ENCODE results near the gene NIM1K. TPM values are rescaled to one million over a fixed set of nuclear protein-coding genes. Genes with fewer than 3 reads are reported as not detected.
"Not testable (repeated sequence)": the region's sequence is repeated elsewhere in the genome, so short reads cannot be mapped to it uniquely, and the experiment has no call there.

Gene NIM1K
- total and polyA plus RNA-seq, 5 experiments from 2014 or later = 0.26 to 0.74 TPM; not detected in 3

GRCh38 chr5:43161244-43161643 lies 30.8 kb upstream of the NIM1K start:
- H3K9me3 Mint-ChIP-seq = no peaks in the 10 kb centered on the region
- peak overlapping the region in 7 of 10 donors; percentile 9 to 55 (median 37) for H3K4me3 Mint-ChIP-seq
- ATAC-seq = peak; percentile 95 to 97
- POLR2A ChIA-PET = interaction anchor here (2.4 kb wide), 1 partner anchor 323 kb away, joined by 10 read pairs; the partner anchor contains the start of gene TMEM267
- H3K36me3 Mint-ChIP-seq = peaks cover 5 to 74% (median 36%) of the 10 kb centered on the region in 3 donors
- no peaks in the 10 kb centered on the region for H3K27me3 Mint-ChIP-seq
- H3K4me1 Mint-ChIP-seq = peaks cover 19 to 38% (median 30%) of the 10 kb centered on the region in 4 donors
- H3K27ac Mint-ChIP-seq = peak overlapping the region; percentile 31 to 90 (median 72)
- DNase-seq = peak in 8 of 10 donors; percentile 2 to 64 (median 26)

GRCh38 chr5:43164801-43165200 lies 27.2 kb upstream of the NIM1K start:
- H3K27ac Mint-ChIP-seq = not testable (repeated sequence)
- H3K36me3 Mint-ChIP-seq = peaks cover 5 to 79% (median 36%) of the 10 kb centered on the region in 3 donors

GRCh38 chr5:43165323-43165722 lies 26.7 kb upstream of the NIM1K start:
- Mint-ChIP-seq H3K27me3 (no peaks in the 10 kb centered on the region), H3K36me3 (peaks cover 5 to 82% (median 36%) of the 10 kb centered on the region in 3 donors), H3K9me3 (no peaks in the 10 kb centered on the region), H3K27ac (no peak overlapping the region), H3K4me3 (no peak overlapping the region), H3K4me1 (peaks cover 21 to 43% (median 27%) of the 10 kb centered on the region in 4 donors)
- DNase-seq (no peak), ATAC-seq (no peak)
- POLR2A ChIA-PET = no interaction called here

More at GRCh38 chr5:43164801-43165200, 27.2 kb upstream of the NIM1K start:
- ATAC-seq, H3K4me3 Mint-ChIP-seq, DNase-seq, POLR2A ChIA-PET, H3K9me3 Mint-ChIP-seq, H3K27me3 Mint-ChIP-seq: not testable (repeated sequence)
- H3K4me1 Mint-ChIP-seq = peaks cover 23 to 43% (median 28%) of the 10 kb centered on the region in 4 donors

GRCh38 chr5:43168175-43168574 lies 23.9 kb upstream of the NIM1K start:
- POLR2A ChIA-PET = no interaction called here
- peak overlapping the region in 6 of 10 donors; percentile 0 to 13 (median 8) for H3K27ac Mint-ChIP-seq
- ATAC-seq = no peak

GRCh38 chr5:43171451-43171850 lies 20.6 kb upstream of the NIM1K start:
- no peak for ATAC-seq
- Mint-ChIP-seq H3K27me3 (no peaks in the 10 kb centered on the region), H3K36me3 (peaks cover 3 to 72% (median 21%) of the 10 kb centered on the region in 3 donors)

More at GRCh38 chr5:43168175-43168574, 23.9 kb upstream of the NIM1K start:
- peaks cover 5 to 79% (median 29%) of the 10 kb centered on the region in 3 donors for H3K36me3 Mint-ChIP-seq
- H3K27me3 Mint-ChIP-seq = no peaks in the 10 kb centered on the region
- H3K4me3 Mint-ChIP-seq = no peak overlapping the region
- H3K4me1 Mint-ChIP-seq = peaks cover 9 to 31% (median 17%) of the 10 kb centered on the region in 4 donors
- no peak for DNase-seq
- no peaks in the 10 kb centered on the region for H3K9me3 Mint-ChIP-seq

GRCh38 chr5:43171926-43172325 lies 20.1 kb upstream of the NIM1K start:
- H3K27ac Mint-ChIP-seq = no peak overlapping the region
- no peaks in the 10 kb centered on the region for H3K9me3 Mint-ChIP-seq
- DNase-seq = no peak
- no peak for ATAC-seq
- peaks cover 2 to 9% (median 9%) of the 10 kb centered on the region in 4 donors for H3K4me1 Mint-ChIP-seq
- no peak overlapping the region for H3K4me3 Mint-ChIP-seq
- no peaks in the 10 kb centered on the region for H3K27me3 Mint-ChIP-seq
- POLR2A ChIA-PET = no interaction called here
- peaks cover 3 to 68% (median 21%) of the 10 kb centered on the region in 3 donors for H3K36me3 Mint-ChIP-seq

More at GRCh38 chr5:43171451-43171850, 20.6 kb upstream of the NIM1K start:
- no peak overlapping the region for H3K4me3 Mint-ChIP-seq
- H3K4me1 Mint-ChIP-seq = peaks cover 2 to 10% (median 9%) of the 10 kb centered on the region in 4 donors
- no peaks in the 10 kb centered on the region for H3K9me3 Mint-ChIP-seq
- POLR2A ChIA-PET = no interaction called here
- H3K27ac Mint-ChIP-seq = peak overlapping the region in 1 of 10 donors; percentile 1
- no peak for DNase-seq

- Mint-ChIP-seq H3K4me1 (peaks cover 2 to 11% (median 9%) of the 10 kb centered on the region in 4 donors), H3K9me3 (no peaks in the 10 kb centered on the region), H3K27me3 (no peaks in the 10 kb centered on the region), H3K27ac (peak overlapping the region in 2 of 10 donors; percentile 14 to 24), H3K4me3 (no peak overlapping the region), H3K36me3 (peaks cover 3 to 68% (median 26%) of the 10 kb centered on the region in 3 donors)
- no peak for DNase-seq
- POLR2A ChIA-PET = no interaction called here
- no peak for ATAC-seq
Observed at GRCh38 chr5:43172779-43173178, 19.2 kb upstream of the NIM1K start.

- peak overlapping the region in 5 of 10 donors; percentile 5 to 48 (median 29) for H3K27ac Mint-ChIP-seq
- POLR2A ChIA-PET = no interaction called here
Observed at GRCh38 chr5:43174586-43174985, 17.4 kb upstream of the NIM1K start.

GRCh38 chr5:43179836-43180235 lies 12.2 kb upstream of the NIM1K start:
- H3K4me1 Mint-ChIP-seq = peaks cover 0 to 5% (median 0%) of the 10 kb centered on the region in 4 donors
- H3K4me3 Mint-ChIP-seq = no peak overlapping the region
- H3K36me3 Mint-ChIP-seq = peaks cover 0 to 47% (median 29%) of the 10 kb centered on the region in 3 donors
- H3K9me3 Mint-ChIP-seq = no peaks in the 10 kb centered on the region
- H3K27me3 Mint-ChIP-seq = no peaks in the 10 kb centered on the region
- DNase-seq (no peak), ATAC-seq (no peak)
- POLR2A ChIA-PET = no interaction called here
- H3K27ac Mint-ChIP-seq = peak overlapping the region in 3 of 10 donors; percentile 30 to 53 (median 43)

More at GRCh38 chr5:43174586-43174985, 17.4 kb upstream of the NIM1K start:
- no peak for ATAC-seq
- Mint-ChIP-seq H3K4me3 (no peak overlapping the region), H3K36me3 (peaks cover 3 to 63% (median 23%) of the 10 kb centered on the region in 3 donors), H3K27me3 (no peaks in the 10 kb centered on the region), H3K4me1 (peaks cover 0 to 8% (median 3%) of the 10 kb centered on the region in 4 donors), H3K9me3 (no peaks in the 10 kb centered on the region)
- no peak for DNase-seq

- no peaks in the 10 kb centered on the region for H3K27me3 Mint-ChIP-seq
- ATAC-seq (no peak), DNase-seq (no peak)
- H3K27ac Mint-ChIP-seq = no peak overlapping the region
- H3K4me1 Mint-ChIP-seq = no peaks in the 10 kb centered on the region
- peaks cover 0 to 41% (median 24%) of the 10 kb centered on the region in 3 donors for H3K36me3 Mint-ChIP-seq
- POLR2A ChIA-PET = no interaction called here
- no peak overlapping the region for H3K4me3 Mint-ChIP-seq
- peaks cover 0 to 1% (median 0%) of the 10 kb centered on the region in 9 donors for H3K9me3 Mint-ChIP-seq
Observed at GRCh38 chr5:43182421-43182820, 9.6 kb upstream of the NIM1K start.

GRCh38 chr5:43183101-43183500 lies 8.9 kb upstream of the NIM1K start:
- POLR2A ChIA-PET, DNase-seq, H3K27ac Mint-ChIP-seq, H3K4me1 Mint-ChIP-seq, H3K4me3 Mint-ChIP-seq, H3K27me3 Mint-ChIP-seq, H3K9me3 Mint-ChIP-seq, ATAC-seq: not testable (repeated sequence)
- H3K36me3 Mint-ChIP-seq = peaks cover 4 to 38% (median 22%) of the 10 kb centered on the region in 3 donors

- Mint-ChIP-seq H3K9me3 (peaks cover 0 to 1% (median 0%) of the 10 kb centered on the region in 9 donors), H3K4me1 (peaks cover 8 to 33% (median 28%) of the 10 kb centered on the region in 4 donors), H3K27me3 (peaks cover 11 to 28% (median 21%) of the 10 kb centered on the region in 5 donors), H3K36me3 (peaks cover 6 to 9% (median 6%) of the 10 kb centered on the region in 3 donors), H3K27ac (peak overlapping the region in 1 of 10 donors; percentile 40), H3K4me3 (peak overlapping the region; percentile 68 to 95 (median 87))
- ATAC-seq (no peak), DNase-seq (no peak)
- POLR2A ChIA-PET = interaction anchor here (0.5 kb wide), 1 partner anchor 209 kb away, joined by 6 read pairs; no protein-coding TSS in a partner anchor
Observed at GRCh38 chr5:43190755-43191603, 1.0 kb upstream of the NIM1K start.

All from naive thymus-derived CD8-positive, alpha-beta T cell (primary cell).